Parathyroid adenoma (tissue), 2 donors: ENCODE results near the gene IPCEF1.

Experiments
- H2AFZ ChIP-seq: fragments of 300-600 bp; sonication (generic); one replicate; pipeline ENCODE4 v1.7.0; 2017; ENCODE audit warnings: antibody characterized with exemption, mild to moderate bottlenecking
- H3K27ac ChIP-seq: fragments of 300-600 bp; sonication (generic); one replicate; pipeline ENCODE4 v1.7.0; 2017
- H3K27me3 ChIP-seq: fragments of 300-600 bp; sonication (generic); one replicate; pipeline ENCODE4 v1.7.0; 2017; ENCODE audit warnings: low read length; ENCODE audit not compliant: control insufficient read depth, insufficient read depth
- H3K36me3 ChIP-seq: fragments of 300-600 bp; sonication (generic); one replicate; pipeline ENCODE4 v1.7.0; 2017; ENCODE audit warnings: low read length; ENCODE audit not compliant: control insufficient read depth, insufficient read depth
- H3K4me1 ChIP-seq: fragments of 300-600 bp; sonication (generic); one replicate; pipeline ENCODE4 v1.7.0; 2017; ENCODE audit warnings: control low read depth
- H3K4me2 ChIP-seq: fragments of 300-600 bp; sonication (generic); one replicate; pipeline ENCODE4 v1.7.0; 2017; ENCODE audit warnings: low read length
- H3K4me3 ChIP-seq: fragments of 300-600 bp; sonication (generic); one replicate; pipeline ENCODE4 v1.7.0; 2017; ENCODE audit warnings: low read depth, low read length
- H3K79me2 ChIP-seq: fragments of 300-600 bp; sonication (generic); one replicate; pipeline ENCODE4 v1.7.0; 2017; ENCODE audit warnings: control low read depth
- H3K9ac ChIP-seq: fragments of 300-600 bp; sonication (generic); one replicate; pipeline ENCODE4 v1.7.0; 2017; ENCODE audit warnings: mild to moderate bottlenecking
- H3K9me3 ChIP-seq: fragments of 300-600 bp; sonication (generic); one replicate; pipeline ENCODE4 v1.7.0; 2017; ENCODE audit warnings: low read length; ENCODE audit not compliant: control insufficient read depth
- TF ChIP-seq, protein P1 (sequence below): fragments of 300-600 bp; sonication (generic); IDR thresholded peaks from one replicate; pipeline ENCODE4 v1.7.0; 2017; ENCODE audit warnings: antibody characterized with exemption, mild to moderate bottlenecking
- donor health status: primary hyperparathyroidism.

The IPCEF1 gene

DNA sequence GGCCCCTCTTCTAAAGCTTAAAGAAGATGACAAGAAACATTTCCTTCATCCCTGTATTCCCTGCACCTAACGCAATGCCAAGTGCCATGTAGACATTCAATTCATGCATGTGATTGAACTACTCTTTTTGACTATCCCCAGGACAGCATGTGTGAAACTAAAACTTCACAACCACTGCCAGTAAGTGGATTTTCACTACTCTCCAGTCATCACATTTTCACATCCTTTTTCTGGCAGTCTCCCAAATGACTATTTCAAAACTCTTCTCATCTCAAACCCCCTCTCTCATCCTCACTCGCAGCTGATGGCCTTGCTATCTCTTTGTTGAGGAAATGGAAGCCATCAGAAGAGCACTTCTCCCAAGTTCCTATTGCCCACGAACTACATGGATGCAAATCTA lies 194.9 kb downstream of the IPCEF1 start:
- peaks cover 32% of the 10 kb centered on the region for H3K4me1 ChIP-seq
- H3K36me3 ChIP-seq = no peaks in the 10 kb centered on the region
- no peak overlapping the region for H3K27ac ChIP-seq
- TF ChIP-seq, protein P1, sequence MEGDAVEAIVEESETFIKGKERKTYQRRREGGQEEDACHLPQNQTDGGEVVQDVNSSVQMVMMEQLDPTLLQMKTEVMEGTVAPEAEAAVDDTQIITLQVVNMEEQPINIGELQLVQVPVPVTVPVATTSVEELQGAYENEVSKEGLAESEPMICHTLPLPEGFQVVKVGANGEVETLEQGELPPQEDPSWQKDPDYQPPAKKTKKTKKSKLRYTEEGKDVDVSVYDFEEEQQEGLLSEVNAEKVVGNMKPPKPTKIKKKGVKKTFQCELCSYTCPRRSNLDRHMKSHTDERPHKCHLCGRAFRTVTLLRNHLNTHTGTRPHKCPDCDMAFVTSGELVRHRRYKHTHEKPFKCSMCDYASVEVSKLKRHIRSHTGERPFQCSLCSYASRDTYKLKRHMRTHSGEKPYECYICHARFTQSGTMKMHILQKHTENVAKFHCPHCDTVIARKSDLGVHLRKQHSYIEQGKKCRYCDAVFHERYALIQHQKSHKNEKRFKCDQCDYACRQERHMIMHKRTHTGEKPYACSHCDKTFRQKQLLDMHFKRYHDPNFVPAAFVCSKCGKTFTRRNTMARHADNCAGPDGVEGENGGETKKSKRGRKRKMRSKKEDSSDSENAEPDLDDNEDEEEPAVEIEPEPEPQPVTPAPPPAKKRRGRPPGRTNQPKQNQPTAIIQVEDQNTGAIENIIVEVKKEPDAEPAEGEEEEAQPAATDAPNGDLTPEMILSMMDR = no peak
- H2AFZ ChIP-seq = no peak overlapping the region
- H3K9me3 ChIP-seq = no peaks in the 10 kb centered on the region
- H3K9ac ChIP-seq = no peak overlapping the region
- H3K4me2 ChIP-seq = no peak overlapping the region
- no peaks in the 10 kb centered on the region for H3K27me3 ChIP-seq
- H3K79me2 ChIP-seq = no peaks in the 10 kb centered on the region
- H3K4me3 ChIP-seq = no peak overlapping the region

DNA sequence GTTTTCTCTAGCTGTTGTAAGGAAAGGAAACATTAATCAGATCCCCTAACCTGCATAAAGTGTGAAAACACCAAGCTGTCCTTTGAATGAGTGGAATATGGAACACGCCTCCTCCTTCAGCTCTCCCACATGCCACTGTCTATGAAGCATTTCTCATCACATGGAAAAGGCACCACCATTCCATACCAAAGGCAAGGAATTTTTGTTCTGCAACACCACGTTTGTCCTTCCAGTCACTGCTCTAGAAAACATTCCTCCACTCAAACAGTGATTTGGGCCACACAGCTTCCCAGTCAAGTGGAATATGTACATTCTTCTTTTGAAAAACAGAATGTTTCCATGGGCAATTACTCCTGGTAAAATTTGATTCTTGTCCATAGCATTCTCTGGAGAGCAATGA lies 197.5 kb downstream of the IPCEF1 start:
- Histone ChIP-seq H3K36me3 (no peaks in the 10 kb centered on the region), H3K79me2 (no peaks in the 10 kb centered on the region), H3K27me3 (no peaks in the 10 kb centered on the region), H3K4me1 (peaks cover 45% of the 10 kb centered on the region), H2AFZ (peak overlapping the region; percentile 26), H3K9ac (no peak overlapping the region), H3K9me3 (no peaks in the 10 kb centered on the region), H3K4me3 (no peak overlapping the region), H3K27ac (peak overlapping the region; percentile 93), H3K4me2 (no peak overlapping the region)
- TF ChIP-seq, protein P1 = no peak

DNA sequence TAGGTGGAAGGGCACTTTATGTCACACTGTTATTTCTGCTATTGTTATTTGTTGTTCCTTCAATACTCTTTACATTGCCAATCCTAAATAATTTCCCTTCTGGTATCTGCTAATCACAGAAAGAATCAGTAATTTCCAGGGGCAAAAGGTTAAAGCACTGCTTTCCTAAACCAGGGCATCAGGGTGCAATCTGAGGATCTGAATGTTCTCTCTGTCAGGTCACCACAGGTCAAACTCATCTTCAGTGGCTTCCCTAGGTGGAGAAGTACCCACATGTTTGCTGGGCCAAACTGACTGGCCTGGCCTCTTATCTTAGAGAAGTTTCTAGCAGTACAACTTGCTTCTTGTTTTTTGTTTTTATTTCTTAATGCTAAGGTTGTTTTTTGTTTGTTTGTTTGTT lies 198.9 kb downstream of the IPCEF1 start:
- TF ChIP-seq, protein P1 = no peak
- Histone ChIP-seq H3K27ac (peak overlapping the region; percentile 93), H3K4me2 (peak overlapping the region; percentile 59), H3K27me3 (no peaks in the 10 kb centered on the region), H2AFZ (peak overlapping the region; percentile 90), H3K9ac (no peak overlapping the region), H3K36me3 (no peaks in the 10 kb centered on the region), H3K4me3 (peak overlapping the region; percentile 8), H3K9me3 (no peaks in the 10 kb centered on the region), H3K79me2 (no peaks in the 10 kb centered on the region), H3K4me1 (peaks cover 45% of the 10 kb centered on the region)

DNA sequence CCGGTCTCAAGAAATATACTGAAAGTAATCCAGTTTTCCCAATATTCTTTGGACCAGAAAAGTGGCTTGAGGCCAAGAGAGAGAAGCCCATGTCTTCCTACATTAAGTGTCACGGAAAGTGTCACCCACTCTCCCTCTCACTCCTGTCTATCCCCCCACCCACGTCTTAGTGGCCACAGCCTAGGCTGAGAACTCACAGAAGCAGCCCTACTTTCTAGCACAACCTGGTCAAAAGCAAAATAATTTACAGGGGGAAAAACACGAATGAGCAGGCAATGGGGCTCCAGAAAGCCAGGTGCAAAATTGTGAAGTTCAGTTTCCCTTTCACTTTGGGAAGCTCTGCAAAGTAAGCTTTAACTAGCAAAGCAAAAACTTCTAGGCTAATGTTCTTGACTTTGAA lies 199.5 kb downstream of the IPCEF1 start:
- Histone ChIP-seq H3K27ac (peak overlapping the region; percentile 93), H3K9ac (no peak overlapping the region), H2AFZ (peak overlapping the region; percentile 90), H3K27me3 (no peaks in the 10 kb centered on the region), H3K4me2 (peak overlapping the region; percentile 59), H3K79me2 (no peaks in the 10 kb centered on the region), H3K9me3 (no peaks in the 10 kb centered on the region), H3K4me1 (peaks cover 45% of the 10 kb centered on the region), H3K4me3 (peak overlapping the region; percentile 8), H3K36me3 (no peaks in the 10 kb centered on the region)
- TF ChIP-seq, protein P1 = no peak

DNA sequence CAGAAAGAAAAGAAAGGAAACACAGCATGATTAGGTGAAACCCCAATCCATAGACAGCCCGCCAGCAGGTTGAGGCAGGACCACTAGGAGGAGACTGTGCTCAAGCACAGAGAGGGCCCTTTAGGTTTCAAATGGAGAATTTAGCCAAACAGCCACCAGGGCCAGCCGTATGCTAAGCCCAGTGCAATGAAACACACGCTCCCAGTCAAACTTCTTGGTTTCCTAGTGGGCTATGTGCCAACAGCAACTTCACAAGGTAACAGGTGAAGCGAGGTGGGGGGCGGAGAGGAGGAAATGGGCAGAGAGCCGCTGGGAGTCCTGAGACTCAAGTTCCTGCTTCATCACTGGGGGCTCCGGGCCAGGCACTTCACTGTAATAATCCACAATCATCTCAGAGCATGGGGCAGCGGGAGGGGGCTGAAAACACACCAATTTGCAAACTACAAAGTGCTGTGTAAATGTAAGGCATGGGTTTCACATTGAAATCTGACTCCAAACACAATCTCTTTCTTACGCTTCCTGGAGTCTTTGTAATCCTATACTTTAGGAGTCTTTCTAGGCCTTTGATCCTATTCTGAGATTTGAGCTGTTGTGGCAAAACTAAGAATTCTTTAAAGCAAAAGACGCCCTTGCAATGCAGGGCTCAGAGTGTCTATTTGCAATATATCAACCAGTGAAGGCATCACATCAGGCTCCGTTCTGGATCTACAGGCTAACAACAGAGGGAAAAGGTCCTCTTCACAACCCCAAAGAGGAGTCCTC lies 200.3 kb downstream of the IPCEF1 start:
- Histone ChIP-seq H3K4me3 (peak overlapping the region; percentile 8), H3K9ac (no peak overlapping the region)

More for the DNA sequence above, 200.3 kb downstream of the IPCEF1 start:
- Histone ChIP-seq H3K79me2 (no peaks in the 10 kb centered on the region), H2AFZ (peak overlapping the region; percentile 90), H3K4me2 (peak overlapping the region; percentile 59), H3K27ac (peak overlapping the region; percentile 93), H3K27me3 (no peaks in the 10 kb centered on the region), H3K9me3 (no peaks in the 10 kb centered on the region), H3K4me1 (peaks cover 45% of the 10 kb centered on the region), H3K36me3 (no peaks in the 10 kb centered on the region)
- TF ChIP-seq, protein P1 = peak; percentile 79
